CD4-positive, alpha-beta T cell treated with Interferon gamma for 1 hour (primary cell): ENCODE results near the gene ZNF614.
"Not testable (repeated sequence)": the region's sequence is repeated elsewhere in the genome, so short reads cannot be mapped to it uniquely, and the experiment has no call there.

Experiments used
- DNase-seq: peaks from one replicate; pipeline ENCODE4 v3.0.0-alpha.2; 2020

The ZNF614 gene

DNA sequence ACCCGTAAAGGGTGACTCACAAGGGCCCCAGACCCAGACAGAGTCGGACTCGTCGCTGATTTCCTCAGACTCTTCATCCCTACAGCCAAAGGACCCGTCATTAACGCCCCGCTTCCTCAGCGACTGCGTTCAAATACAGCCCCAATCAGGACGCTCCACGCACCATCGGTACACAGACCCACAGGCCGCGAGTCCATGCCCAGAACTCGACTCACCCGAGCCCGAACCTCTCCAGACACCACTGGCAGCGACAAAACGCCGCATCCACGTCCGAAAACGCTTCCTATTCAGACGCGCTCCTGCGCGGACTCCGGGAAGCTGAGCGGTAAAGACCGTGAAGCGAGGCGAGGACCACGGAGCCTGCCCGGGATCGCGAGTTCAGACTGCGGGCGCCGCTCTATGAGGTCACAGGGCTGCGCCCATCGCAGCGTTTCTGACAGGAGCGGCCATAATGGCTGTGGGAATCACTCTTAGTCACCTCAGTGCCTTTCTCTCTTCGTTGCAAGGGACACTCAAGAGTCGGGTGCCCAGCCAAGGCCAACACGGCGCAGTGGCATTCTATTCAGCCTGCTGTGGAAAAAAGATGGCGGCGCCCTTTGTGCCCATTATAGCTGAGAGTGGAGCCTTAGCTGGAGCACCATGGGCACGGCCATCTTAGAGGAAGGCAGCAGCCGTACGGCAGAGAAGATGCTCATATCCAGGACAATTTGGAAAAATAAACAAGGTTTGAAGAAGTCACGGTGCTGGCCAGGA, at the start of gene ZNF614:
TSS of gene ZNF614 (minus strand) at position 353 of the 753 bp plus-strand sequence. CDS start 2,634 bp downstream, outside the sequence.
- DNase-seq = peak; percentile 80

GRCh38 chr19:52070496-52070895, 42.3 kb upstream of the ZNF614 start:
- no peak for DNase-seq

DNA sequence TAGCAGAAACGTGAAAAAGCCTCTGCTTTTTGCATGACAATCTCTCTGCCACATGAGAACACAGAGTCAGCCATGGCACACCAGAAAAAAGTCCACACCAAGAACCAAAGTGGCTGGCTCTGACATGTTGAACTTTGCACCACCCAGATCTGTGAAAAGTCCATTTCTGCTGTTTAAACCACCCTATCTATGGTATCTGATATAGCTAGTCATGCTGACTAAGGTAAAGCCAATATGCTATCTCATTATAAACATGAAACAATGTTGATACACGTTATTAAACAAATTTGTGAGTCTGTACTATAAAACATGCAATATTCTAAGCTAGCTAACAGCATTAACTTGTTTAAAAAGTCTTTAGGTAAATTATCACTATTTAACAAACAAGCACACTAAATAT, 41.5 kb upstream of the ZNF614 start:
- DNase-seq = no peak

GRCh38 chr19:52066258-52066863, 38.2 kb upstream of the ZNF614 start:
- no peak for DNase-seq

GRCh38 chr19:52065399-52065798, 37.2 kb upstream of the ZNF614 start:
- DNase-seq = no peak

GRCh38 chr19:52056480-52056879, 28.3 kb upstream of the ZNF614 start:
- not testable (repeated sequence) for DNase-seq

DNA sequence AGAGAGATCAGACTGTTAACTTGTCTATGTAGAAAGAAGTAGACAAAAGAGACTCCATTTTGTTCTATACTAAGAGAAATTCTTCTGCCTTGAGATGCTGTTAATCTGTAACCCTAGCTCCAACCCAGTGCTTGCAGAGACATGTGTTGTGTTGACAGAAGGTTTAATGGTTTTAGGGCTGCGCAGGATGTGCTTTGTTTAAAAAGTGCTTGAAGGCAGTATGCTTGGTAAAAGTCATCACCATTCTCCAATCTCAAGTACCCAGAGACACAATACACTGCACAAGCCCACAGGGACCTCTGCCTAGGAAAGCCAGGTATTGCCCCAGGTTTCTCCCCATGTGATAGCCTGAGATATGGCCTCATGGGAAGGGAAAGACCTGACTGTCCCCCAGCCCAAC, 23.6 kb upstream of the ZNF614 start:
- DNase-seq = not testable (repeated sequence)

DNA sequence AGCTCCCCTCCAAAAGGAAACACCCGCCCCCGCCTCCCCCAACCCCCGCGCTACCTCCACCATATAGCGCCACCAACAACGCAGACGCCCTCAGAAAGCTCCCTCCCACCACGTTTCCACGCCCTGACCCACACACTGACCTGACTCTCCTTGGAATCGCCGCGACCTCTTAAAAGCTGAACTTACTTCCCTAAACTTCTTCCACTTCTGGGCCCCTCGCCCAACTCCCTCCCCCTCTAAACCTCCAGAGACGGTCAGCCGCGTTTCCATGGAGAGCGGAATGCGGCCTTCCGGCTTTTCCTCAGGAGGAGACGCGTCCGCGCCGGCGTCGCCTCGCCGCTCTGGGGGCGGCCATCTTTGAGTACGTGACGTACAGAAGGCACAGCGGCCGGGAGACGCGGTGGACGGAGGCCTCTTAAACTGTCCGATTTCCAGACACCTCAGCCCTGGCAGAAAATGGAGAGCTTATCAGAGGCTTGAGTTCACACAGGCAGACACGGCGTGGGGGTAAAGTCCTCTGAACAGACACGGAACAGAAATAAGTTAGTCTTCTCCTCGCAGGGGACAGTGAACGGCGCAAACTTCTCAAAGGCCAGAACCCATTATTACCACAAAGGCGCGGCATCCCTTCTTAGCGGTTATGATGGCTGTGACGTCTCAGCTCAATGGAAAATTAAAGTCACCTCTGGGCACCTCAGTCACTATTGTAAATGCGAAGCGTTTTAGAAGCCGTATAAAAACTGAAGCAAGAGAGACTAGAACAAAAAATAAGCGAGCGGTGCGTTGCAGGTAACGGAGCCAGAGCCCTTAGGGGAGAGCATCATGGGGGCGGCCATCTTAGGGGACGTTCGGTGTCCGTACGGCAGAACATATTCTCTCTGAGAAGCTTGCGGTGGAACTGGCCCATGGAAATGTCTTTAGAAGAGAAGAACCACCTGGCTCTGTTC, 20.6 kb upstream of the ZNF614 start, which contains the start of gene ZNF432:
TSS of gene ZNF432 (minus strand) at position 284 of the 947 bp plus-strand sequence. CDS start 1,970 bp downstream, outside the sequence.
- DNase-seq = peak; percentile 84

GRCh38 chr19:52039169-52039568, 11.0 kb upstream of the ZNF614 start:
- DNase-seq = no peak

DNA sequence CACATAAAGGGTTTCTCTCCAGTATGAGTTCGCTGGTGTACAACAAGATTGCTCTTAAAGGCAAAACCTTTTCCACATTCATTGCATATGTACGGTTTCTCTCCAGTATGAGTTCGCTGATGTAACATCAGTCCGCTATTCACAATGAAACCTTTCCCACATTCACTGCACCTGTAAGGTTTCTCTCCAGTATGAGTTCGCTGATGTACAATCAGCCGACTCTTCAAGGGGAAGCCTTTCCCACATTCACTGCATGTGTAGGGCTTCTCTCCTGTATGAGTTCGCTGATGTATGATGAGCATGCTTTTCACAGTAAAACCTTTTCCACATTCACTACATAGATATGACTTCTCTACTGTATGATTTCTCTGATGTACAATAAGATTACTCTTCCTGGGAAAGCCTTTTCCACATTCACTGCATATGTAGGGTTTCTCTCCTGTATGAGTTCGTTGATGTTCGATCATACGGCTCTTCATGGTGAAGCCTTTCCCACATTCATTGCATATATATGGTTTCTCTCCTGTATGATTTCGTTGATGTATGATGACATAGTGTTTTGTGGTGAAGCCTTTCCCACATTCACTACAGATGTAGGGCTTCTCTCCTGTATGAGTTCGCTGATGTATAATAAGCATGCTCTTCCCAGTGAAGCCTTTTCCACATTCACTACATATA, 6.0 kb upstream of the ZNF614 start:
- no peak for DNase-seq

DNA sequence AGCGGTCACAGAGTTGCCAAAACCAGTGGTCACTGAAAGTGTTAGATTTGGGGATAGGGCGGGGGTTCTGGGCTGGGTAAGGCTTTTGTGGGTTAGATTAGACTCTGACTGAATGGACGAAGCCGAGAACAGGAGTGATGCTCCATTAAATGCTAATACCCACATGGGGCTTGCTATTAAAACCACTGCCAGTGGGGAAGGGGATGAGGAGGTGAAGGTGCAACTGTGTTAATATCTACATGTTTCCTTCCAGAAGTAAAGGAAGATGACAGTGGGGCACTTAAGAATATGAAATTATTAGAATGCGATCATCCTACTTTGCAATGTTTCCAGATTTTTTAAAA, 573 bp upstream of the ZNF614 start:
- no peak for DNase-seq

DNA sequence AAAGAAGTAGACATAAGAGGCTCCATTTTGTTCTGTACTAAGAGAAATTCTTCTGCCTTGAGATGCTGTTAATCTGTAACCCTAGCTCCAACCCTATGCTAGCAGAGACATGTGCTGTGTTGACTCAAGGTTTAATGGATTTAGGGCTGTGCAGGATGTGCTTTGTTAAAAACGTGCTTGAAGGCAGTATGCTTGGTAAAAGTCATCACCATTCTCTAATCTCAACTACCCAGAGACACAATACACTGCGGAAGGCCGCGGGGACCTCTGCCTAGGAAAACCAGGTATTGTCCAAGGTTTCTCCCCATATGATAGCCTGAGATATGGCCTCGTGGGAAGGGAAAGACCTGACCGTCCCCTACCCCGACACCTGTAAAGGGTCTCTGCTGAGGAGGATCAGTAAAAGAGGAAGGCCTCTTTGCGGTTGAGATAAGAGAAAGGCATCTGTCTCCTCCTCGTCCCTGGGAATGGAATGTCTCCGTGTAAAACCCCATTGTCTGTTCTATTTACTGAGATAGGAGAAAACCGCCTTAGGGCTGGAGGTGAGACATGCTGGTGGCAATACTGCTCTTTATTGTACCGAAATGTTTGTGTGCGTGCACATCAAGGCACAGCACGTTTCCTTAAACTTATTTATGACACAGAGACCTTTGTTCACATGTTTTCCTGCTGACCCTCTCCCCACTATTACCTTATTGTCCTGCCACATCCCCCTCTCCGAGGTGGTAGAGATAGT, 1.8 kb downstream of the ZNF614 start:
- DNase-seq = not testable (repeated sequence)

GRCh38 chr19:52024478-52024877, 3.7 kb downstream of the ZNF614 start:
- not testable (repeated sequence) for DNase-seq

GRCh38 chr19:52022193-52022592, 6.0 kb downstream of the ZNF614 start:
- DNase-seq = no peak

DNA sequence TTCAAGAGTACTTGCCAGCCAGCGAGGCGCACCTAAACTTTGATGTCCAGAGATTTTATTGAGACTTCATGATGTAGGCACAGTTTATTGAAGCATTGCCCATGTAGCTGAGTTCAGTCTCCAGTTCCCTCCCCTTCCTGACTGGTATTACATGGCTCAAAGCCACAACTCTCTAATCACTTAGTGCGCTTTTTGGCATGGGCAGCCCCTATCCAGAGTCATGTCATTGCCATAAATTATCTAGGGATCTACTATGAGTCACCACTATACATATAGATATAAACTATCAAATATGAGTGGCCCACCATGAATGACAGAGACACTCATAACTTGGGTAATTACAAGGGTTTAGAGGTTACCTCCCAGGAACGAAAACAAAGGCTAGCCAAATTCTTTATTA, 7.7 kb downstream of the ZNF614 start:
- DNase-seq = no peak

- no peak for DNase-seq
Observed at GRCh38 chr19:52010674-52011073, 17.5 kb downstream of the ZNF614 start.

- peak; percentile 82 for DNase-seq
Observed at GRCh38 chr19:52007806-52008557, 20.2 kb downstream of the ZNF614 start, which contains the start of gene ZNF615. TSS of gene ZNF615 (minus strand) at chr19:52008211. CDS start at chr19:52003711, 4,500 bp downstream.

- DNase-seq = no peak
Observed at GRCh38 chr19:52007451-52007805, 20.8 kb downstream of the ZNF614 start.

DNA sequence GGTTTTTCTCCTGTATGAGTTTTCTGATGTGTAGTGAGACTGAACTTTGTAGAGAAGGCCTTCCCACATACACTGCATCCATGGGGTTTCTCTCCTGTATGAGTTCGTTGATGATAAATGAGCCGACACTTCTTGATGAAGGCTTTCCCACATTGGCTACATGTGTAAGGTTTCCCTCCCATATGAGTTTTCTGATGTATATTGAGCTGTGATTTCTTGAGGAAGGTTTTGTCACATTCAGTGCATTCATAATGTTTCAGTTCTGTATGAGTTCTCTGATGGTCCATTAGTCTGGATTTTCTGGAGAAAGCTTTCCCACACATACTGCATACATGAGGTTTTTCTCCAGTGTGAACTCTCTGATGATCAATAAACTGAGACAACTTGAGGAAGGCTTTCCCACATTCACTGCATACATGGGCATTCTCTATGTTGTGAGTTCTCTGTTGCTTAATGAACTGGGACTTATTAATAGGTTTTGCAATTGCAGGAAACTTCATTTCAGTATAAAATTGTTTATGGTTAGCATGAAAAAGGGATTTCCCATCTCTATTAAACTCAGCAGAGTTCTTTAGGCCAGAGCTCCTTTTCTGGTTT, 34.0 kb downstream of the ZNF614 start:
- DNase-seq = no peak

- DNase-seq = no peak
Observed at GRCh38 chr19:51993422-51993821, 34.8 kb downstream of the ZNF614 start.
